ENCODE data around the gene DNAJC12.

DNA sequence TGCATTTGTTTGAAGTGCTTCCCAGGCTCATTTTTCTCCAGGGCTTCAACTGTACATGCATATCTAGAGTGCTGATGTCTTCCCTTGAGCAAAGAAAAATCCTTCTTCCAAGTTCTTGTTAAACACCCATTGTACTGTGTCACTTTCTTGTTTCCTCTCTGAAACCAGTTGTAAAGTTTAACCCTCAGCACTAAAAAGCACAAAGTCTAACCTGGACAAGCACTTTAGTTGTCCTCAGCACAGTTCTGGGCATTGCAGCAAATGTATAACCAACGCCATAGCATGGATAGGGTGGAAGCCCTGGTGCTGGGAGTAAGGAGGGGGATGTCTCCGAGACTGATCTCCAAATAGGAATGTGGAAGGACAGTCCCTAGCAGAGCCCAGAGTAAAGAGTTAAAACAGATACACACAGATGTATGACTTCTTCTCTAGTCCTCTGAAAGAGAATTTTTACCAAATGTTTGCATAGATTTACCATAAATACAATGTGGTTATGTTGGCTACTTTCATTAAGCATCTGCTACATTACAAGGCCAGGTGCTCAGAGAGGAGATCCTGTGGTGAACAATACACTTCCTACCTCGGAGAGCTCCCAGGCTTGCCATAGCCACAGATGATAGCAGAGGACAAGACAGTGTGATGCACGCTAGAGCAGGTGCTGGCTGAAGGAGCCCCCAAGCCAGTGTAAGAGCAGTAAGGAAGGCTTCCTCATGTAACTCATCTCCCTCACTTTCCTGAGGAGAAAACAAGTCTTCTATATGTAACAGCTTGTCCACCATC lies 57.0 kb downstream of the DNAJC12 start:
- no peak for TF ChIP-seq POLR2A (IDR thresholded peaks at IDR 0.05; ENCODE audit: low read length)
- TF ChIP-seq GATA1 (IDR thresholded peaks at IDR 0.05; ENCODE audit: low read depth, low read length), result no peak
